ENCODE results near the gene FKRP.

DNA sequence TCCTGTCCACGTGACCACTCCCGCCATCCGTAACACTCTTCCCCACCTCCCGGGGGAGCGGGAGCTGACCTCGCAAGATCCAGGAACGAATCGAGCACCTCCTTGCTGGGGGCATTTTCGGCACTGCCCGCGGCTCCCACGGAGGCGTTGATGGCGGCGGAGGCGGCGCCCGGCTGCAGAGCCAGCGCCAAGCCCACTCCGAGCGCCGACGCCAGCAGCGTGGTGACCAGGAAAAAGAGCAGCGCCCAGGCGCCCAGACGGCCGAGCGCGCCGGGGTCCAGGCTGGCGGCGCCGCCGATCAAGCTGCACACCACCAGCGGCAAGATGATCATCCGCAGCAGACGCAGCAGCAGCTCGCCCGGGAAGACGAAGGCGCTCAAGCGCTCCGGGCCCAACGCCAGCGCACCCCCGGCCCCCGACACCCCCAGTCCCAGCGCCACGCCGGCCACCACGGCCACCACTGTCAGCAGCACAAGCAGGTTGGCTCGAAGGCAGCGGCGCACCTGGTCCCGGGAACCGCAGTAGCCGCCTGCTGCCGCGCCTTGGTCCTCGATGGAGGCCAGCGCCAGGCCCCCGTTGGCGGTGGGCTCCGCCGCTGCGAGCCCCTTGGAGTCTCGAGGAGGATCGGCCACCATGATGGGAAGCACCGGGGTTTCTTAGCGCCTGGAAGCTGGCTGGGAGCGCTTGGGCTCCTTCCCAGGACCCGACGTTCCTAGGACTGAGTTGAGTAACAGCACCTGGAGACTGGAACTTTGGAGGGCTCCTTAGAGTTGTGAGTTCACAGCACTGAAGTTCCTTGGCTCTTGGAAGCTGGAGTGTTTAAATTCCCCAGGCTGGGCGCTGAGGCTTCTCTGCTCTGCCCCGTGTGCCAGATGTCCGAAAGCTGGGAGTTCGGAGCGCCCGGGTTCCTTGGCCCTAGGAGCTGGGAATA, 41.7 kb downstream of the FKRP start:
- TF ChIP-seq POLR2AphosphoS5 (IDR thresholded peaks at IDR 0.05; ENCODE audit: low read depth, low read length), result no peak
- TF ChIP-seq, protein P1, sequence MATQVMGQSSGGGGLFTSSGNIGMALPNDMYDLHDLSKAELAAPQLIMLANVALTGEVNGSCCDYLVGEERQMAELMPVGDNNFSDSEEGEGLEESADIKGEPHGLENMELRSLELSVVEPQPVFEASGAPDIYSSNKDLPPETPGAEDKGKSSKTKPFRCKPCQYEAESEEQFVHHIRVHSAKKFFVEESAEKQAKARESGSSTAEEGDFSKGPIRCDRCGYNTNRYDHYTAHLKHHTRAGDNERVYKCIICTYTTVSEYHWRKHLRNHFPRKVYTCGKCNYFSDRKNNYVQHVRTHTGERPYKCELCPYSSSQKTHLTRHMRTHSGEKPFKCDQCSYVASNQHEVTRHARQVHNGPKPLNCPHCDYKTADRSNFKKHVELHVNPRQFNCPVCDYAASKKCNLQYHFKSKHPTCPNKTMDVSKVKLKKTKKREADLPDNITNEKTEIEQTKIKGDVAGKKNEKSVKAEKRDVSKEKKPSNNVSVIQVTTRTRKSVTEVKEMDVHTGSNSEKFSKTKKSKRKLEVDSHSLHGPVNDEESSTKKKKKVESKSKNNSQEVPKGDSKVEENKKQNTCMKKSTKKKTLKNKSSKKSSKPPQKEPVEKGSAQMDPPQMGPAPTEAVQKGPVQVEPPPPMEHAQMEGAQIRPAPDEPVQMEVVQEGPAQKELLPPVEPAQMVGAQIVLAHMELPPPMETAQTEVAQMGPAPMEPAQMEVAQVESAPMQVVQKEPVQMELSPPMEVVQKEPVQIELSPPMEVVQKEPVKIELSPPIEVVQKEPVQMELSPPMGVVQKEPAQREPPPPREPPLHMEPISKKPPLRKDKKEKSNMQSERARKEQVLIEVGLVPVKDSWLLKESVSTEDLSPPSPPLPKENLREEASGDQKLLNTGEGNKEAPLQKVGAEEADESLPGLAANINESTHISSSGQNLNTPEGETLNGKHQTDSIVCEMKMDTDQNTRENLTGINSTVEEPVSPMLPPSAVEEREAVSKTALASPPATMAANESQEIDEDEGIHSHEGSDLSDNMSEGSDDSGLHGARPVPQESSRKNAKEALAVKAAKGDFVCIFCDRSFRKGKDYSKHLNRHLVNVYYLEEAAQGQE (IDR thresholded peaks at IDR 0.05; ENCODE audit: insufficient read depth in 1 of 2, low read depth in 2 of 2, low read length in 2 of 2), result peak in 1 of 2 experiments; percentile 20; a peak in 1 of 4 replicates
- TF ChIP-seq TAF1 (IDR thresholded peaks at IDR 0.05; ENCODE audit: borderline replicate concordance, insufficient read depth, low read length), result no peak

Data from PFSK-1 (cell line).